ENCODE data around the gene B4GALT1.

Gene B4GALT1

DNA sequence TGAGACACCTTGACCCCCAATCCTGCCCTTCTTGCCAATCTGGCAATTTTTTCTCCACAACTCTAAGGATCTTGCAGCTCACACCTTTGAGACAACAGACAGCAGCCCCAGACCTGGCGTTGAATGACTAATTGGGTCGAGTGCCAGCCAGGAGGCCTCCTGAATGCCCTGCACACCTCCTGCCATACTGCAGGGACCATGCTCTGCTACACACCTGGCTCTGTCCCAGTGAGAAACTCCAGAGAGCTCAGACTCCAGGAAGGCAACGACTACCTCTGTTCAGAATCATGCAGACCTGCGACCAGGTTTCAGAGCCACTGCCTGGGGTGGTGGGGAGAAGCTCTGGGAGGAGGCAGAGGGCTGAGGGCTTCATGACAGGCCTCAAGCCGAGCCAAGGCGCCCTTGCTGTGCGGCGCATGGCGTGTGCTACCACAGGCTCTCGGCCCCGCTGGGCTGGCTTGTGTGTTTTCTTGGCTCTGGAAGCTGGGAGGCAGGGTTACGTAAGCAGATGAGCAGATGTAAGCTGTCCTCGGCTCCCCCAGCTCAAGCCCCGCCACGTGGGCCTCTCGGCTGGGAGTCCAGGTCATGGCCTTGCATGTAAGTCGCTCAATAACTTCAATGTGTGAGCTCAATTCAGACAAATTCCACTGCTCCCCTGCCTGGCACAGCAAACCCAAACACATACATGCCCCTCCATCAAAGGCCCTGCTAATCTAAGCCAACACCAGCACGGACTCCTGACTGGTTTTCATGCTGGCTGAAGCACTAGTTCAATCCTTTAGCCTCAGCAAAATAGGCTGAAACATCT is 27.5 kb downstream of the B4GALT1 start:
- DNase-seq, result no peak

DNA sequence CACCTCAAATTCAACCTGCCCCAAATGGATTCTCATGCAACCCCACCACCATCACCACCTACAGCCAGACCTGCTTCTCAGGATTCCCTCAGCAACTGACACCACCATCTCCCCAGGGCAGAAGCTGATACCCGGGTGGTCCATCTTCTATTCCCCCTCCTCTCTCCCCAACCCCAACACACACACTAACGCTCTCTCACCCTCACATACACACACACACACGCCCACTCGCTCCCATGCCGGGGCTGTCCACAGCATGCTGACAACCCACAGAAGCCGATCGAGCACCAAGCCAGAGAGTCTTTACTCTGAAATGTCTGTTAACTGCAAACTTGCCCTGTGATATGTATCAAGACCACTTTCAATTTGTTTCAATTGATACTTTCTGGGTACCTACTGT is 28.4 kb downstream of the B4GALT1 start:
- no peak for DNase-seq

DNA sequence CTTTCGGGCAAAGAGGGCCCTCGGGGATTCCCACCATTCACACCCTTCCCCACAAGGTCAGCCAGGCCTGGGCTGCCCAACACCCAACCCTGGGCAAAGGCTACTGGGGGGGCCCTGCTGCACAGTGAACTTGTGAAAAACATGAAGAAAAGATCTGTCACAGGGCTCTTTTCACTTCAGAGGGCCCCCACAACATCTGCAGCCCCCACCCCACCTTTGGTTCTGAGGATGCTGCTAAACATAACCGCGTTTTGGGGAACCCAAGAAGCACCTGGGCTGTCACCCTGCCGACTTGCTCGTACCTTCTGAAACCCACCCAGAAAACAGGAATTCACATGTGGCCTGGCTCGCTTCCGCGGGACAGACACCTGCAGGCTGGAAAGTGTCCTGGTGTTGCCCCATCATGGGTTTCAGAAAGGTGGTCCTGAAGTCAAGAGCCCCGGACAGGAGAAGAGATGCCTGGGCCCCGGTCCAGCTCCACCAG is 29.3 kb downstream of the B4GALT1 start:
- no peak for DNase-seq

DNA sequence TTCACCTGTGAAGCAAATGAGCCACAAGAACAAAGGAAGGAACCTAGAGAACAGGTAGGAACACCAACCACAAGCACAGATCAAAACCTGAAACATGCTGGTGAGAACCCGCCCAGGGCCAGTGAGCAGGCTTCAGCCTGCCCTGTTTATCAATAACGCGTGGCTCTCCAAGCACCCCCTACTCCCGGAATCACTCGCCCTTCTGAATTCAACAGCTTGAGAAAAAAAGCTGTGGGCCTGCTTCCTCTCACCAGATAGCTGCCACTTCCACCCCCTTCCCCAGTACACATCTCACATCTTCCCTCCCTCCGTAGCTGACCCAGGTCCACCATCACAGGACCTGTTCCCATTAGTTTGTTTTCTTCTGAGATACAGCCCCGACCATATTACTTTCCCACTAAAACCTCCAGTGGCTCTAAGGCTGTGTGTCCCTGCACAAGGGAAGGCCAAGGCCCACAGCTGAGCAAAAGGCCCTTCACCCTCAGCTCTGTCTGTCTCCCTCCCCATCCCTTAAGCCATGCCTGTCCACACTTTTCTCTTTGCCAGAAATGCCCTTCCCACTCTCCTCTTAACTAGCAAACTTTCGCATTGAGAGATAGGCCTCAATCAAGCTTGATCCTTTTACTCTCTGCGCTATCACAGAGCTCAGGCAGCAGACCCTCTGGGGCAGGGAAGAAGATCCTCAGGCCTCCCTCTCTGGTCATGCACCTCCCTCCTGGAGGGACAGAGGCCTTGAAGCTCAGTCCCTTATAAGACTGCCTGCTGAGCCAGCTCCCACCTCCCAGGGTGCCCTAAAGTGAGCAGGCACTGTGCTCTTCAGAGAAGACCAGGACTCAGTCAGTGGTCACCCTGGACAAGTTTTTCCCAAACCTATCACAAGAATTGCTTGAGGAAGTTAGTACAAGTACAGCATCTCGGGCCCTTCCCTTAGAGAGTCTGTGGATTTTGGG is 30.1 kb downstream of the B4GALT1 start:
- no peak for DNase-seq

DNA sequence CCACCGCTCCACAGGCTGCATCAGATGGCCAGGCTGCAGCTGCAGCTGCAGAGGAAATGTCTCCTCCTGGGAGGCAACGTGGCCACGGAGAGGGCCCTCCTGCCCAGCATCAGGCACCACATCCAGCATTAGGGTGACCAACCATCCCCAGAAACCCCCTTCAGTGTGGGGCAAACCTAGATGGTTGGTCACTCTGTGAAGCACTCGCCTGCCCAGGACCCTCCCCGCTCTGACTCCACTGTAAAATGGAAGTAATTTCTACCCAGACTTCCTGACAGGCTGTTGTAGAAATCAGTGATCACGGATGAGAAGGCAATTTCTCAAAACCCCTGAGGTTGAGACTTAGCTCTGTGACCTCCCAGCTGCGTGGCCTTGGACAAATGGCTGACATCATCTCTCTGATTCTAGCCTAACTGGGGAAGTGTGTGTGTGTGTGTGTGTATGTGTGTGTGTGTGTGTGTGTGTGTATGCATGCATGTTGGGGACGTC is 31.6 kb downstream of the B4GALT1 start:
- no peak for DNase-seq

DNA sequence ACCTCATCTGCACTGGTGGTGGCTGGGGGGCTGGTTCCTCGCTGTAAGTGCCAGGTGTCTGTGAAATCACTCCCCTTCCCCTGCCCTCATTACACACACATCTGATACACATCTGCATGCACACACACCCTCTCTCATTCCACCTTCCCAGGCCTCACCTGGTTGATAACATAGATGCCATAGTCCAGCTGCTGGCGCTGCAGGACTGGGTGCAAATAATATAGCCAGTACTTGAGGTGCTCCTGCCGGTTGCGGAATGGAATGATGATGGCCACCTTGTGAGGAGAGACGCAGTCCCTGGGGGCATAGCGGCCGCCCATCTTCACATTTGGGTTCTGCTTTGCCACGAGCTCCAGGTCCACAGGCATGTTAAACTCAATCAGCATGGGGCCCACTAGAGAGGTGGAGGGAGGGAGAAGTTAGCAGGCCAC is 32.1 kb downstream of the B4GALT1 start:
- no peak for DNase-seq

DNA sequence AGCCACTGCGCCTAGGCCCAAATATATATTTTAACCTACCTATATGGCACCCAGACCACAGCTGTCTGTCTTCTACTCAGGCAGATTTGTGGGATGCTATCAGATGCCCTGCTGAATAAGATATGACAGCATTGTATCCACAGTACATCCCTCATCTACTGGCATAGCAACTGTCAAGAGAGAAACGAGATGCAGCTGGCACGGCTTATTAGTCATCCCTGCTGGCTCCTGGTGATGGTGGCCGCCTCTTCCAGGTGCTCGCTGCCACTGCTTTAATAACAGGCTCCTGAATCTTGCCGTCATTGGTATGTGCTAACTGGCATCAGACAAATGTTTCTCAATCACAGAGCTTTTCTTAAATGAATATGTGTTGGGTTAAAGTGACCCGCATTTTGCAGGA is 34.0 kb downstream of the B4GALT1 start:
- DNase-seq, result no peak

DNA sequence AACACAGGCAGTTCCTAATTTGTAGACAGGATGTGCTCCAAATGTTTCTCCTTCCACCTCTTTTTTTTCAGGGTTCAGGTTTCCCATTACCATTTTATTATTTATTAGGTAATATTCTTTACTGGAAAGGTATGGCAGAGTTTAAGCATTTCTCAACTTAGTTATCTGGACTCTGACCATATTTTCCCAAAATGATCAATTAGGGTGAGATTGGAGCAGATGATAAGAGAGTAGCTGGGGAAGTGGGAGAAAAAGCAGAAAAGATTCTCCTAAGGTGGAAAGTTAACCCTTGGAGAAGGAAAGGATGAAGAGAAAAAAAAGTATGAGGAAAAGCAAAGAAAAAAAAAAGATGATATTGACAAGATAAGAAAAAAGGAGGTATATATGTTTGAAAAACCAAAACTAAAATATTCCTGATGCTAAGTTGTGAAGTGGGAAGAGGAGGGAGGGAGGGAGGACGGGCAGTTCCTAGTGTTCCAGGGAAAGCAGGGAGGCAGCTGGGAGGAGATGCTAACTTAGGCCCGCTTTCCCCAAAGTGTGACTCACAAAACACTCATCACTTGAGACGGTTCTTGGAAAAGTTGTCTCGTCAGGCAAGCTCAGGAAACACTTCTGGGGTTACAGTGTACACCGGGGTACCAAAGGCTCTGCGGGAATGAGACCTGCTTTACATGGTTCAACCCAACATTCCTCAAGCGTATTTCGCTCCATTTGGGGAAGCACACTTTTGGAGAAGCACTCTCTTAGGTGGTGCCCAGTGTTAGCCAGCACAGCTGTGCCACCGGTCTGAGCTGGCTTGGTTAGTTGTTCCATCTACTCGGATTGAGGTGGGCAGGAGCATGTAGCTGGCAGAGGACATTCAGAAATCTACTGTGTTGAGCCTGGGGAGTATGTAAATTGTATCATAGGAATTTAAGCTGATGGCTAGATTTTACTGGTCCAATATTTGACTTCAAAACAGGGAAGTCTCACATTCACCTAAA is 35.1 kb downstream of the B4GALT1 start:
- DNase-seq, result no peak

DNA sequence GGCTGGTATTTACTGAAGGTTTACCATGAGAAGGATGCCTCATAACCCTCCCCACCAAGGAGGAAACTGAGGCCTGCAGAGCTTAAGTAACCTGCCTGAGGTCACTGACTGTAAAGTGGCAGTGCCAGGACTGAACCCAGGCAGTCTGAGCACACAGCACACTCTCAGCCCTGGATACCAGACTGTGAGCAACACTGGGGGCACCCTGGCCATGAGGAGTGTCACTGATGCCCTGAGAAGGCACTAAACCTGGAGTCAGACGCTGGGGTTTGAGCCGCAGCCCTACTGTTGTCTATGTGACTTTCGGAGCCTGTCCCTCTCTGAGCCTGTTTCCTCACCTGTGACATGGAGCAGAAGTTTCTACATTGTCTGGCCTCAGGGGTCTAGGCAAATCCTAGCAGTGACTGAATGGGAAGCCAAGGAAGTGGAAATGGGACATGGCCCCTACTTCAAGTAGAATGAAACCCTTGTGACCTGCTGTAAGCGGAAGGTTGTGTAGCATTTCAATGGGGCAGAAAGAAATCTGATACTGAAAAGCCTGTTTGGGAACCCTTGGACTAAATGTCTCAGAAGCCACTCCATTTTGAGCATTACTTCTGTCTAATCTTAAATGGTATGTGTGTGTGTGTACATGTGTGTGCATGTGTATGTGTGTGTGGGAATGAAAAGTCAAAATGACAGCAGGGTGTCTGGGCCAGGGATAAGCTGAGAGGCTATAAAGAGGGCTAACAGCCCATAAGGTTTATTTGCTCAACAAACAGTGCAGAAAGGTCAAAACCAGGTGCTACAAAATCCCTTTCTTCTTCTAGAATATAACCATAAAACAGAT is 36.0 kb downstream of the B4GALT1 start:
- DNase-seq, result no peak

DNA sequence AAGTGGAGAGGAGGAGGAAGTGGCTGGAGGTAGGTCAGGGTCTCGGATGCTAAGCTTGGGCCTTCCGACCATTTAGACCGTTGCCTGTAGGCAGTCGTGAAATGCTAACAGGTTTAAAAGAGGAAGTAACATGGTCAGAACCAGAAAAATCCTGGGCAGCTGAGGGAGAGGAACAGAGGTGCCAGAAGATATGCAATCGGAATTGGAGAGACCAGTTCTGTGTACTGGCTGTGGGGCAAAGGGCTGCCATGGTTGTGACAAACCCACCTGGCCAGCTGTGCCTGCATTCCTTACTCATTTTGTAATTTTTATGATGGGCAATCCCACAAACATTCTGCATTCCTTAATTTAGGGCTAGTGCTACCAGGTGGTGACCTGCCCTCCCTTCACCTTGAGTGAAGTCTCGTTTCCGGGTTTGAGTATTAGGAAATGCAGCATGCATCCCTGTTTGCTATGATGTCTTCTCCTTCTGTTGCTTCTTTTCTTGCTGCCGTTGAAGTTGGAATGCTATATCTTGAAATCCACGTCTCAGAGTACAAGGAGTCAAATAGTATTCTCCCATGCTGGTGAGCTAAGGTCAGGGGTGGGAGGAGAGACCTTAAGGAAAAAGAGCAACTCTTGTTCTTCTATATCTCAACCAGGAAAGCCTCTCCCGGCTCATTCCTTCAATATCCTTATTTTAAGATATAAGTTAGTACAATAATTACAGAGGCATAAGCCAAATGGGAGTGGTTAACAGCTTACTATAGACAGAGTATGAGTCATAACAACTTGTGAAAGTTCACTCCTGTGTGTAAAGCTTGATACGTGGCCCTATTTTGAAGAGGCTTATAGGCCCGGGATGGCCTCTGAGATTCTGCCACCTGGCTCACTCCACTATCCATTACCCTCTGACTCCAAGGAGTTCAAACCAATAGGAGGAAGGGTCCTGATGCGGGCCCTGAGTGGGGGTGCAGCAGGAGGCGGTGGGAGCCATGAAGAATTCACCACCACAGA is 37.0 kb downstream of the B4GALT1 start:
- no peak for DNase-seq

DNA sequence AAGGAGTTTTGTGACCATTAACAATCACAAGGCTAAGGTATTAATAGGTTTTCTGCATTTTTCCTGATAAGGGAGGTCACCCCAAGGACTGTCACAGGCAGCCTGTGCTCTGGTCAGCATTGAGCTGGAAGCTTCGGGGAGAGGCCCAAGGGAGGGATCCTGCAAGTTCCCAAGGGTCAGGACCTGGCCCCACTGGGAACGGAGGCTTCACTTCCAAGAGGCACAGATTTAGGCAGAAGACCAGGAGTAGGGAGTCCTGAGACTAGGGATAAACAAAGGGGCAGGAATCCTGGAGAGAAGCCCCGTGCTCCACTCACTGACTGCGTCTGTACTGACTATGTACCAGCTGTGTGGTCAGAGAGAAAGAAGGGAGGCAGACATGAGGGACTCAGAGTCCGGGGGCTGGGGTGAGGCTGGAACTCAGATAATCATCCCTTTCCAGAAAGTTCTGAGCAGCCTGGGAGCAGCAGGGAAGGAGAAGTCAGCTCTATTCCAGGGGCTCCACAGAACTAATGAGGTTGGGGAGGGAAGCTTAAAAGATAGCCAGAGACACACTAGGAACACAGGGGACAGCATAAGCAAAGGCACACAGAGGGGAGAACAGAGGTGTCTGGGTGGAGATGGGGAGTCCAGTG is 37.8 kb downstream of the B4GALT1 start:
- DNase-seq, result no peak

DNA sequence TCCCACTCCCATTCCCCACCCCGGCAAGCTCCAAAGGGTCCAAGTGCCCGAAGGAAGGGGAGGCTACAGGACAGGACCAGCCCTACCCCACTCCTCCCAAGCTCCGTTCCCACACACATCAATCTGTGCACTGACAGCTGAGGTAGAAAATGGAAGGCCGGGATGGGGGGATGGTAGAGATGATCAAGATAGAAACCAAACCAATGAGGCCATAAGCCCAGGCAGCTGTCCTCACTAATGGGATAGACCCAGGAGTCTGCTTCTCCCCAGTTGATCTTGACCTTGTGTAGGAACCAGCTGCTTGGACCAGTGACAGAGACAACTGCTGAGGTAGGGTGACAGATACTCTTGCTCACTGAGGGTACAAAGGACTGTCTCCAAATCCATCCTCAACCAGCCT is 38.6 kb downstream of the B4GALT1 start:
- no peak for DNase-seq

DNA sequence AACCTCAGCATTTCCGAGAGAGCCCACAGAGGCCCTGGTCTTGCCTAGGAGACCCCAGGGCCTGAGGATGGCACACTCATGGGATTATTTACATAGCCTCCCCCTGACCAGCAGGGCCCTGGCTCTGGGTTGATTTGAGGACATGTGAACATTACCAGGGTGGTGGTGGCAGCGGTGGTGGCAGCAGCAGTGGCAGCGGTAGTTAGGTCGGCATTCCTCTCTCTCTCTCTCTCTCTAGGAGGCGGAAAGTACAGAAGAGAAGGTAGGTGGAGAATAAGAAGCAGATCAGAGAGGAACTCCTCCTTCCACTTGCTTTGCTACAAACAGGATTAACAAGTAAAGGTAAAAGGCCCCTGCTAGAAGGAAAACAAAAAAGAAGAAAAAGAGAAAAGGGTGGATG is 39.3 kb downstream of the B4GALT1 start:
- DNase-seq, result no peak

DNA sequence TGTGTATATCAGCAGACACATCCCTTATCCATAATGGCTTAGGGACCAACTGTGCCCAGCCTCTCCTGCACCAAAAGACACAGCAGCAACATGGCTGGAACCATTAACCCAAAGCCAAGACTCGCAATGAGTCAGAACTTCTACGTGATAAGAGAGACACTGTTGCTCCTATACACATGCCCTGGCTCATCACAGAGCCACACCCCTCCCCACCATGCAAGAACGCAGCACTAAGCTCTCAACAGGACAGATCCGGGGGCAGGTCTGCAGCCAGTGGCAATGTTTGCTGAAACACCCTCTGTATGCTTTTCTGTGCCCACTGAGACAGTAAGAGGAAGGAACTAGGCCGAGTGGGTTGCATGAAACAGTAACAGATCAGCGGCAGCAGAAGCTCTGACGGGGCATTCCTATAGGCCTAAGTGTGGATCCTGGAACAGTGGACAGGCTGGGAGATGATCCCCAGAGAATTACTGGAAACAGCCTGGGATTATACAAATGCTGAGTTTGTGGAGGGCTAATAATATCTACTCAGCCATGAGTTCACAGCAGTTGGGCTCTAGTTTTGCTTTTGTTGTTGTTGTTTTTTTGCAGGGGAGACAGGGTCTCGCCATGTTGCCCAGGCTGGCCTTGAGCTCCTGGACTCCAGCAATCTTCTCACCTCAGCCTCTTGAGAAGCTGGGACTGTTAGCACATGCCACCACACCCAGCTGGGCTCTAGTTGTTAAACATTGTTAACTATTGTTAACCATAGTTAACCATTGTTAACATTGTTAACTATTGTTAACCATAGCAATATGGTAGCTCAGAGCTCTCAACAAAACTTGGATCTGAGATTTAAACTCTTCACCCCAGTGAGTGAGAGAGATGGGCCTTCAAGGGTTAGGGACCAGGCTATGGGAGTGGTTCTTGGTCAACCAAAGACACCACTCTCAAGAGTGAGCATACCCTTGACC is 41.0 kb downstream of the B4GALT1 start:
- DNase-seq, result no peak

DNA sequence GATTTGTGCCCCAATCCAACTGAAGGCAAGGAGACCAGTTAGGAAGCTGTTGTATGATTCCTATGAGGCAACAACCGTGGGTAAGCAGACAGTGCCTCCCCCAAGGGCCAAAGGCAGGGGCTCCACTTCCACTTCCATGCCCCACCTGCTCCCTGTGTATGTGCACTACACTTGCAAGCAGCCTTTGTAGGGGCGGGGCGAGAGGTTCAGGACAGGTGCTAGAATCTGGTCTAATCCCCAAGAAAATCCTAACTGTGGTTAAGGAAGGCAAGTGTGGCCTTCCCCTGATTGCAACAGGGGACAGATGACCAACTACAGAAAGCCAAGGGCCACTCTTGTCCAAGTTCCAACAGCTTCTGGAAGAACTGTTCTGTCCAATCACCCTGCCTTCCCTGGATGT is 41.7 kb downstream of the B4GALT1 start:
- DNase-seq, result no peak

DNA sequence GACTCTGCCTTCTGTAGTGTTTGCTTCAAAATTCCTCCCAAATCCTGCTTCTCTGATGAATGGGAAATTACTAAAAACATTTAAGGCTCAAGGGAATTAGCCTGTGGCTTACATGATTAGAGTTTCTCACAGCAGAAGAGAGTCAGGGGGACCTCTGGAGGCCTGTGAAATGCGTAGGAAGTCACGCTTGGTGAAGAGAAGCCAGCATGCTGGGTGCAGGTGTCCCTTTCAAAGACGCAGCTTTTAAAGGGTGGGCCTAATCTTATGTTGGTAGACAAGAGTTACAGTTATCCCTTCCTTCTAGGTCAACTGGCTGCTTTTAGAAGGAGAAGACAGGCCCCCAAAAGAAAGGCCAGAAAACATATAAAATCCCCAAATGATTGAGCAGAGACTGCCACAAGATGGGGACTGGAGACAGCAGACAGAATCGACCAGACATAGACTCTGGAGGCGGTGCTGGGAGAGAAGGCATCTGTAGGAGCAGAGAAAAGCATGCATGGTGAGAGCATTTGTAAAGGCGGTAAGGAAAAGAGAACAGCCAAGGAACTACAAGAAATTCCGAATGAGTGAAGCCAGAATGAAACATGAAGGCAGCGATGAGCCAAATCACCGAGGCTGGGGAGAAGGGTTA is 42.3 kb downstream of the B4GALT1 start:
- DNase-seq, result no peak

DNA sequence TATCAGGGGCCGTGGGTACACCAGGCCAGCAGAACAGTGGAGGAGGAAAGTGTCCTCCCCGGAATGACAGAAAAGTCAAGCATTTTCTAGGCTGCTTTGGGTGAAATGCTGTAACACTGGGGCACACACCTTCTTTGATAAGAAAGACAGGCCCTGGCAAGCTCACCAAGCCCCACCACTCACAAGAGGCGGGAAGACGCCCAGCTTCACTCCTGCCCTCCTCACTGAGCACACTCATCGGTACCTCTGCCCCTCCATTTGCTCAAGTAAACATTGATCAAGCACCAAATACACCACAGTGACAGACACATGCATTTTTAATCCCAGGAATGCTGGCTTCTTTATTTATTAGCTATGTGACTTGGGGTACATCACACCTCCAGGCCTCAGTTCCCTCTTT is 43.1 kb downstream of the B4GALT1 start:
- no peak for DNase-seq
